Activated CD4-positive, alpha-beta T cell treated with anti-CD3 and anti-CD28 coated beads, Interleukin-2, amount 10 ng/mL, durations not matched to agents 7 days and 5 days (primary cell): ENCODE results near the gene AMBRA1. TPM values are rescaled to one million over a fixed set of nuclear protein-coding genes. Genes with fewer than 3 reads are reported as not detected.
"Not testable (repeated sequence)": the region's sequence is repeated elsewhere in the genome, so short reads cannot be mapped to it uniquely, and the experiment has no call there.

ENCODE experiments used
- CTCF ChIA-PET: fragments of 350-600 bp; sonication (Branson Sonifier 250); formaldehyde crosslinking; loops from one replicate; lab custom pipeline; 2021; ENCODE audit warnings: antibody characterized with exemption; lab: Charles Lee
- POLR2A ChIA-PET: fragments of 350-600 bp; sonication (Branson Sonifier 250); formaldehyde crosslinking; loops from one replicate; lab custom pipeline; 2021; ENCODE audit warnings: antibody characterized with exemption; lab: Charles Lee
- DNase-seq: peaks from one replicate; pipeline ENCODE4 v3.0.0-alpha.2; 2020
- H3K27ac Mint-ChIP-seq: one replicate; pipeline ENCODE4 v1.8.0; 2021; ENCODE audit warnings: mild to moderate bottlenecking, moderate library complexity, mixed read lengths
- H3K27me3 Mint-ChIP-seq: one replicate; pipeline ENCODE4 v1.8.0; 2021; ENCODE audit warnings: mixed read lengths
- H3K36me3 Mint-ChIP-seq: one replicate; pipeline ENCODE4 v1.8.0; 2021; ENCODE audit warnings: low read depth, mixed read lengths
- H3K4me1 Mint-ChIP-seq: one replicate; pipeline ENCODE4 v1.8.0; 2021; ENCODE audit warnings: mixed read lengths
- H3K4me3 Mint-ChIP-seq: one replicate; pipeline ENCODE4 v1.8.0; 2021; ENCODE audit warnings: mild to moderate bottlenecking, moderate library complexity, mixed read lengths
- H3K9me3 Mint-ChIP-seq: one replicate; pipeline ENCODE4 v1.8.0; 2021; ENCODE audit warnings: mixed read lengths
- total RNA-seq, 2 experiments: library from RNA; stranded (reverse); gene quantifications; one replicate each; pipeline ENCODE4 v1.2.3, GENCODE V29; 2021

Gene AMBRA1
- total RNA-seq, 2 experiments from 2014 or later: 38.4 to 40.0 TPM

DNA sequence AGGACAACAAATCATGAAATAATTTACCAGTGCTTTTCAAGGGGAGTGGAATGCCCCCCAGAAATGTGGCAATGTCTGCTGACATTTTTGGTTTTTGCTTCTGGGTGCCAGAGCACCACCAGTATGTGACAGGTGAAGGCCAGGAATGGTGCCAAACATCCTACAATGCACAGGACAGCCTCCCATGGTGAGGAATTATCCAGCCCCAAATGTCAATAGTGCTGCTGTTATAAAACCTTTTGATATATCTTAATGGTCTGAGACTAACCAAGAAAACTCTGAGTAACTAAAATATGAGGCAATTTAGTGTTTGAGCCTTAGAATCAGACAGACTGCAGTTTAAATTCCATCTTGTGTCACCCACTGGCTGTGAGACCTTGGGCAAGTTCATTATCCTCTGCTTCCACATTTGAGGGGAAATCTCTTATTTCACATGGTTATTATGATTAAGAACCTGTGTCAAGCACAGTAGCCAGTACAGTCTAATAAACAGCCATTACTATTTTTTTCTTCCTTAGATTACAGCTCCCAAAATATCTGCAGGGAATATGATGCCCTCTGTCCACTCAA is 69.5 kb downstream of the AMBRA1 start:
- H3K9me3 Mint-ChIP-seq: no peaks in the 10 kb centered on the region
- no peak overlapping the region for H3K4me3 Mint-ChIP-seq
- peaks cover 16% of the 10 kb centered on the region for H3K36me3 Mint-ChIP-seq
- ChIA-PET CTCF (interaction anchor here (1.0 kb wide), 1 partner anchor 147 kb away, joined by 3 read pairs; no protein-coding TSS in a partner anchor), POLR2A (no interaction called here)
- no peak for DNase-seq
- no peaks in the 10 kb centered on the region for H3K27me3 Mint-ChIP-seq
- peaks cover 14% of the 10 kb centered on the region for H3K4me1 Mint-ChIP-seq
- H3K27ac Mint-ChIP-seq: no peak overlapping the region

DNA sequence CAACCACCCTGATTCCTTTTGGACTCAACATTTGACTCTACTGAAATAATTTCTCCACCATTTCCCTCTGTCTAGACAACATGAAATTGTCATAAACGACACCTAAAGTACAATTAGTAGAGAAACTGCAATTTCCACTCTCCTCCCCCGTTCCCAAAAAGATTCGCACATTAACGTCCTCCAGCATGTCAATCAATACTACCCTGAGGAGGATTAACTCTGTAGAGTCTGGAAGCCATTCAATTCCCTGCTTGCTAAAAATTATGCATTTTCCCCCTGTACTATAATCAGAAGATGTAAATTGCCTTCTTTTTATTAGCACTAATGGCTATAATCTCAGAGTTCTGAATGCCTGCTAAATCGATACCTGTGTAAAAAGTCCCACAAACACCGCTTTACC is 70.5 kb downstream of the AMBRA1 start:
- no peak overlapping the region for H3K4me3 Mint-ChIP-seq
- POLR2A ChIA-PET: no interaction called here

DNA sequence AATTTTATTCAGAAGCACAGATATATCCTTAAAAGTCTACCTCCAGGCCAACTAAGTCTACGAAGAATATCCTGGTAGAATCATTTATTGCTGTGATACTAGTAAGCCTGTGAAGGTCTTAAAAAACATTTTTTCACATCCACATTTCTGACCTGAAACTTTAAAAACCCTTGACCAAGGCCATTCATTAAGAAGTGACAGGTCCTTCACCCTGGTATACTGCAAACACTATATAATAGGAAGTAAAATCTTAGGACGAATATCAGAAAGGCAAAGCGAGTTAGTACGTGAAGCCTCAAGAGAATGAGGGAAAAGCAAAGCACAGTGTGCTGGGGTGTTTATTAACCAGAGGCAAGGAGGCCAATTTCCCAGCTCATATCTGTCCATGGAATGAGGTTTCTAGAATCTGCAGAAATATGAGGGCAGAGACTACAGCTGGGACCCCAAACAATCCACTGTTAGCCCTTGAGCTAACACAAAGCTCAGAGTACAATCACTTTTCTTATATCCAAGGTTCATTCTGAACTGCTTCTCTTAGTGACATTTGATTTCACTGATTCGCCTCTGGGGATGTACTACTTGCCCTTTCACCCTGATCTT is 71.0 kb downstream of the AMBRA1 start:
- DNase-seq: no peak
- Mint-ChIP-seq H3K4me3 (no peak overlapping the region), H3K36me3 (peaks cover 16% of the 10 kb centered on the region), H3K4me1 (peaks cover 2% of the 10 kb centered on the region), H3K27ac (no peak overlapping the region), H3K9me3 (no peaks in the 10 kb centered on the region), H3K27me3 (no peaks in the 10 kb centered on the region)
- POLR2A ChIA-PET: no interaction called here
- CTCF ChIA-PET: no interaction called here

More for the DNA sequence above, 70.5 kb downstream of the AMBRA1 start:
- CTCF ChIA-PET: no interaction called here
- Mint-ChIP-seq H3K9me3 (no peaks in the 10 kb centered on the region), H3K27me3 (no peaks in the 10 kb centered on the region), H3K36me3 (peaks cover 16% of the 10 kb centered on the region), H3K27ac (no peak overlapping the region), H3K4me1 (peaks cover 4% of the 10 kb centered on the region)
- no peak for DNase-seq

- CTCF ChIA-PET: no interaction called here
- no peak overlapping the region for H3K4me3 Mint-ChIP-seq
- no peak overlapping the region for H3K27ac Mint-ChIP-seq
- H3K9me3 Mint-ChIP-seq: no peaks in the 10 kb centered on the region
- H3K27me3 Mint-ChIP-seq: no peaks in the 10 kb centered on the region
- H3K36me3 Mint-ChIP-seq: peaks cover 12% of the 10 kb centered on the region
- no peak for DNase-seq
- no peaks in the 10 kb centered on the region for H3K4me1 Mint-ChIP-seq
- POLR2A ChIA-PET: no interaction called here
Observed at GRCh38 chr11:46521961-46522681, 71.7 kb downstream of the AMBRA1 start.

DNA sequence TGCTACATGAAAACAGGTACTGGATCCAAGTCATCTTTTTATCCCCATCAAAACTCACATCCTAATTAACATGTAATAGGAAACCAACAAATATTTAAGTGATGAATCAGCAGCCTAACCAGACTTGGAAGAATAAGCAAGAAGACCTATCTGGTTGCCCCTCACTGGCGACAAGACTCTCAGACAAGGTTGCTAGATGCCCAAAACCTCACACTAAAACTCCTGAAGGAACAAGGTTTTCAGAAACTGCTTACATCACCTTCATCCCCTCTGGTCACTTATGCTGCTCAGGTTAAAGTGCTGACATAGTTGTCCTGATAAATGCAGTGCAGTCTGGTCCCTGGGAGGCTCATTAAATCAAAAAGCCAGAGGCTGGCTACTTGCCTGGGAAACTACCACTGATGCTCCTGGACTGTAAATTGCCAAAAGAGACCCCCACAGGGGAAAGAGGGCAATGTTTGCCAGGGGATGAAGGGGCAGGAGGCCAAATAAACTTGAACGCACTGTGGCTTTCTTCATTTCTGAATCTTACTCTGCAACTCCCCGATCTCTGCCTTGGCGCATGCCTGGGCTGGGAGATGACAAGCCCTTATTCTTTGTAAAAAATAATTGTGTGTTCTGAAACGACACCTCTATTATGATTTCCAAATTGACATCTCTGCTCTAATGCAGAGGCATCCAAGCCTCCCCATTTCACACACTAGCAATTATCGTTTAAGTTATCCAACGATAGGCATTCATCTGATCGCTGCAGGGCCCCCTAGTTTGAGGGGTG is 72.7 kb downstream of the AMBRA1 start:
- Mint-ChIP-seq H3K27me3 (no peaks in the 10 kb centered on the region), H3K4me3 (no peak overlapping the region), H3K4me1 (no peaks in the 10 kb centered on the region), H3K36me3 (peaks cover 5% of the 10 kb centered on the region), H3K27ac (no peak overlapping the region), H3K9me3 (no peaks in the 10 kb centered on the region)
- DNase-seq: no peak
- POLR2A ChIA-PET: no interaction called here
- CTCF ChIA-PET: no interaction called here

GRCh38 chr11:46519351-46519750 is 74.5 kb downstream of the AMBRA1 start:
- no peak overlapping the region for H3K27ac Mint-ChIP-seq
- H3K27me3 Mint-ChIP-seq: no peaks in the 10 kb centered on the region
- ChIA-PET POLR2A (no interaction called here), CTCF (interaction anchor here (0.7 kb wide), 1 partner anchor 152 kb away, joined by 4 read pairs; no protein-coding TSS in a partner anchor)
- H3K9me3 Mint-ChIP-seq: no peaks in the 10 kb centered on the region
- H3K36me3 Mint-ChIP-seq: peaks cover 5% of the 10 kb centered on the region
- no peak for DNase-seq
- H3K4me3 Mint-ChIP-seq: no peak overlapping the region
- peaks cover under 1% of the 10 kb centered on the region for H3K4me1 Mint-ChIP-seq

GRCh38 chr11:46518928-46519327 is 74.9 kb downstream of the AMBRA1 start:
- H3K27me3 Mint-ChIP-seq, H3K4me3 Mint-ChIP-seq, H3K4me1 Mint-ChIP-seq, POLR2A ChIA-PET, H3K36me3 Mint-ChIP-seq, H3K27ac Mint-ChIP-seq, DNase-seq, H3K9me3 Mint-ChIP-seq: not testable (repeated sequence)
- CTCF ChIA-PET: interaction anchor here (0.7 to 1.2 kb wide), 3 partner anchors 29 to 703 kb away, joined by 3 to 4 read pairs (median 3); no protein-coding TSS in a partner anchor

- Mint-ChIP-seq H3K36me3 (peaks cover 3% of the 10 kb centered on the region), H3K27ac (no peak overlapping the region), H3K9me3 (no peaks in the 10 kb centered on the region), H3K4me3 (no peak overlapping the region), H3K27me3 (no peaks in the 10 kb centered on the region), H3K4me1 (peaks cover 7% of the 10 kb centered on the region)
- POLR2A ChIA-PET: no interaction called here
- DNase-seq: no peak
- CTCF ChIA-PET: interaction anchor here (1.7 kb wide), 1 partner anchor 9 kb away, joined by 7 read pairs; no protein-coding TSS in a partner anchor
Observed at GRCh38 chr11:46514370-46514769, 79.5 kb downstream of the AMBRA1 start.

GRCh38 chr11:46513934-46514342 is 79.9 kb downstream of the AMBRA1 start:
- no peaks in the 10 kb centered on the region for H3K27me3 Mint-ChIP-seq

GRCh38 chr11:46512261-46512881 is 81.5 kb downstream of the AMBRA1 start:
- ChIA-PET CTCF (interaction anchor here (1.0 kb wide), 1 partner anchor 9 kb away, joined by 3 read pairs; no protein-coding TSS in a partner anchor), POLR2A (no interaction called here)
- H3K27me3 Mint-ChIP-seq: no peaks in the 10 kb centered on the region
- no peak overlapping the region for H3K4me3 Mint-ChIP-seq
- H3K4me1 Mint-ChIP-seq: peaks cover 7% of the 10 kb centered on the region
- H3K9me3 Mint-ChIP-seq: no peaks in the 10 kb centered on the region
- H3K27ac Mint-ChIP-seq: no peak overlapping the region
- no peak for DNase-seq
- peaks cover 12% of the 10 kb centered on the region for H3K36me3 Mint-ChIP-seq

More at GRCh38 chr11:46513934-46514342, 79.9 kb downstream of the AMBRA1 start:
- ChIA-PET POLR2A (no interaction called here), CTCF (interaction anchor here (0.6 to 0.9 kb wide), 3 partner anchors 15 to 305 kb away, joined by 3 to 4 read pairs (median 3); no protein-coding TSS in a partner anchor)
- peaks cover 3% of the 10 kb centered on the region for H3K36me3 Mint-ChIP-seq
- no peak for DNase-seq
- H3K9me3 Mint-ChIP-seq: no peaks in the 10 kb centered on the region
- peaks cover 7% of the 10 kb centered on the region for H3K4me1 Mint-ChIP-seq
- no peak overlapping the region for H3K4me3 Mint-ChIP-seq
- H3K27ac Mint-ChIP-seq: no peak overlapping the region

- no peak overlapping the region for H3K4me3 Mint-ChIP-seq
- POLR2A ChIA-PET: no interaction called here
Observed at GRCh38 chr11:46511342-46511741, 82.5 kb downstream of the AMBRA1 start.

GRCh38 chr11:46508360-46508759 is 85.5 kb downstream of the AMBRA1 start:
- H3K4me1 Mint-ChIP-seq: peaks cover 20% of the 10 kb centered on the region
- H3K4me3 Mint-ChIP-seq: no peak overlapping the region
- ChIA-PET CTCF (interaction anchor here (0.7 to 1.6 kb wide), 2 partner anchors 11 to 21 kb away, joined by 3 read pairs; no protein-coding TSS in a partner anchor), POLR2A (no interaction called here)
- H3K9me3 Mint-ChIP-seq: no peaks in the 10 kb centered on the region
- DNase-seq: no peak
- no peaks in the 10 kb centered on the region for H3K27me3 Mint-ChIP-seq
- no peak overlapping the region for H3K27ac Mint-ChIP-seq
- H3K36me3 Mint-ChIP-seq: peaks cover 20% of the 10 kb centered on the region

More at GRCh38 chr11:46511342-46511741, 82.5 kb downstream of the AMBRA1 start:
- H3K27ac Mint-ChIP-seq: no peak overlapping the region
- H3K4me1 Mint-ChIP-seq: peaks cover 10% of the 10 kb centered on the region
- no peaks in the 10 kb centered on the region for H3K9me3 Mint-ChIP-seq
- peaks cover 15% of the 10 kb centered on the region for H3K36me3 Mint-ChIP-seq
- CTCF ChIA-PET: no interaction called here
- no peak for DNase-seq
- H3K27me3 Mint-ChIP-seq: no peaks in the 10 kb centered on the region
